Measurements from ENCODE around the gene CAMSAP2.

The CAMSAP2 gene

DNA sequence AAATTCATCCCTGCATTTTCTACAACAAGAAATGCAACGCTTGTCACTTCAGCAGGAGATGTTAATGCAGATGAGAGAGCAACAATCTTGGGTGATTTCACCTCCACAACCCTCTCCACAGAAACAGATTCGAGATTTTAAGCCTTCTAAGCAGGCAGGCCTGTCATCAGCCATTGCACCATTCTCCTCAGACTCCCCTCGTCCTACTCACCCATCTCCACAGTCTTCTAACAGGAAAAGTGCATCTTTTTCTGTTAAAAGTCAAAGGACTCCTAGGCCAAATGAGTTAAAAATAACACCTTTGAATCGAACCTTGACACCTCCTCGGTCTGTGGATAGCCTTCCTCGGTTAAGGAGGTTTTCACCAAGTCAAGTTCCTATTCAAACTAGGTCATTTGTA lies 110.7 kb downstream of the CAMSAP2 start:
- no peak for DNase-seq

- no peak for DNase-seq
These were observed 111.9 kb downstream of the CAMSAP2 start for GRCh38 chr1:200850554-200850953.

GRCh38 chr1:200856716-200857357 lies 118.1 kb downstream of the CAMSAP2 start:
- DNase-seq: no peak

- DNase-seq: no peak
These were observed 119.1 kb downstream of the CAMSAP2 start for GRCh38 chr1:200857804-200858203.

- DNase-seq: no peak
These were observed 123.4 kb downstream of the CAMSAP2 start for GRCh38 chr1:200861937-200862647.

DNA sequence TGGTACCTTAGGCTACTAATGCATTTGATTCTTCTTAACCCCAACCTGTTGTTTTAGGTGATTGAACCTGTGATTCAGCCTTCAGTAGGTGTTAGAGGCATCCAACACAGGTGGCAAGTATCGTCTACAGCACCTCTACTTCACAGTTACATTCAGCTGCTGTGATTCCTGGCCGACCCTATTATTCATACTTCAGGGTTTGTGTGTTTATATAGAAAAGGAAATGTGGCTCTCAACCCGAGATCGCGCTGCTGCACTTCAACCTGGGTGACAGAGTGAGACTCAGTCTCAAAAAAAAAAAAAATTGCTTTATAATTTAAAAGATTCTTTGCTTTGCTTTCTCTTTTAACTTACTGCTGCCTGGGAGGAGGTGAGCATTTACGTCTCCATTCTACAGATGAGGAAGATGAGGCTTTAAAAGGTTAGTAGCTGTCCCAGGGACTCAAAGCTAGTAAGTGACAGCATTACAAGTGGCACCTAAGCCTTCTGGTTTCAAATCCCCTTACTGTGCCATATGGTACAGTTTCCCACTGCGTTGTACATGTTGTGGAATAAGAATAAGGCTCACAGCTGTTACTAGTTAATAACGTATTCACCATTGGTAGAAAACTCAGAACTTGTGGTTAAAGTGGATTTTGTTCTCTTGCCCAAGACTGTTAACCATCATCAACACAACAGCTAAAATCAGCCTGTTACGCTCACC lies 124.2 kb downstream of the CAMSAP2 start:
- no peak for DNase-seq

GRCh38 chr1:200866116-200866515 lies 127.4 kb downstream of the CAMSAP2 start:
- DNase-seq: no peak

- DNase-seq: no peak
These were observed 127.8 kb downstream of the CAMSAP2 start for GRCh38 chr1:200866521-200866920.

DNA sequence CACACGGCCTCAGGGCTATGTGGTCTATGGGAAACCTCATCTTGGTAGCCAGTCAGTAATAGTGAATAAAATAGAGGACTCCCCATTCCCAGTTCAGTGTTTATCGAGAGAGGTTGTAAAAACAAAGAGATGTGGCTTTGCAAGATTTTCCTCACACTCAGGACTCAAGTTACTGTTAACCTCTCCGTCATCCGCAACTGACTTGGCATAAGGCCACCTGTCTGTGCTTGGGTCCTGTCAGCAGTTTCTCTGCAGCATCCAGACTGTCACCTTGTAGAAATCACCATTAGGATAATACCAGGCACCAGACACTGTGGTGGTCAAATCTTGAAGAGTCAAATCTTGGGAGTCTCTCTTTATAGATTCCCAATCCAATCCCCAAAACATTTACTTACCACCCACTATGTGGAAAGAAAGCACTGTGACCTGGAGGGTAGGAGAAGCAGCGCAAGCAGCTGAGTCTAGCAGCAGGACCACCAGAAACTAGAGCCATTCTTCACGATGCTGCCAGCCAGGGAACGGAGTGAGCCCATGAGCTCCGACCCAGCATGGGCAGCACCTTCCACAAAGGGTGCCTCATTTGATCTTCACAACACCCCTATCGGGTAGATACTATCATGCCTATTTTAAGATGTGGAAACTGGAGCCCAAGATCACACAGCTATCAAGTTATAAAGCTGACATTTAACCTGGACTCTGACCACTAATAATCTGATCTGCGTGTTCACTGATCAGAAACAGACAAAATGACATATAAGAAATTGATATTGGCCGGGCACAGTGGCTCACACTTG lies 128.5 kb downstream of the CAMSAP2 start:
- no peak for DNase-seq

- no peak for DNase-seq
These were observed 130.7 kb downstream of the CAMSAP2 start for GRCh38 chr1:200869376-200869752.

GRCh38 chr1:200869753-200870391 lies 131.2 kb downstream of the CAMSAP2 start:
- no peak for DNase-seq

DNA sequence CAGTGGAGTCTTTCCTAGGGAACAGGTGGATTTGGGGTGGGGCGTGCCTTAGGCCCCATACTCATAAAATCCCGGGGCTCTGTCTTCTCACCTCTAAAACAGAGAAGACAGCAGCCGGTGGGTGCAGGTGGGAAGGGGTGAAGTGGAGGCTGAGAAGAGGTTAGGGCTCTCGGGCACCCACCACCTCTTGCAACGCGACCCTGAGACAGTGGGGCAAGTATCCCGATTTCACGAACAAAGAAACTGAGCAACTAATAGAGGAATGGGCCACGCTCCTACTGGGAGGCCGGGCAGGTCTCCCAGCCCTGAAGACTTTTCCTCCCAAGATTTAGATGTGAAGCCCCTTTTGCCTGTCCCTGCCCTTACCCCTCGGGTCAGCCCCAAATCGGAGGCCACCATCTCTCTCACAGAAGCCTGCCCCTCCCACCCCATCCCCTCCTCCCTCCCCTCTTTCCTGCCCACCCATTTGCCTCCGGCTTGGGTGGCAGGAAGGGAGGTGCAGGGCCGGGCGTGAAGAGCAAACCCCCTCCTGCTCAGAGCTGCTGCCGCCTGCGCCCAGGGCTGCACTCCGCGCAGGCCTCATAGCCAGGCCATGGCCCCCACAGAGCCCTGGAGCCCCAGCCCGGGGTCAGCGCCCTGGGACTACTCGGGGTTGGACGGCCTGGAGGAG lies 133.9 kb downstream of the CAMSAP2 start, which contains the start of gene GPR25:
GPR25 (plus strand) TSS at position 536 of the 670 bp plus-strand sequence; CDS start at position 593, 57 bp downstream.
- no peak for DNase-seq

DNA sequence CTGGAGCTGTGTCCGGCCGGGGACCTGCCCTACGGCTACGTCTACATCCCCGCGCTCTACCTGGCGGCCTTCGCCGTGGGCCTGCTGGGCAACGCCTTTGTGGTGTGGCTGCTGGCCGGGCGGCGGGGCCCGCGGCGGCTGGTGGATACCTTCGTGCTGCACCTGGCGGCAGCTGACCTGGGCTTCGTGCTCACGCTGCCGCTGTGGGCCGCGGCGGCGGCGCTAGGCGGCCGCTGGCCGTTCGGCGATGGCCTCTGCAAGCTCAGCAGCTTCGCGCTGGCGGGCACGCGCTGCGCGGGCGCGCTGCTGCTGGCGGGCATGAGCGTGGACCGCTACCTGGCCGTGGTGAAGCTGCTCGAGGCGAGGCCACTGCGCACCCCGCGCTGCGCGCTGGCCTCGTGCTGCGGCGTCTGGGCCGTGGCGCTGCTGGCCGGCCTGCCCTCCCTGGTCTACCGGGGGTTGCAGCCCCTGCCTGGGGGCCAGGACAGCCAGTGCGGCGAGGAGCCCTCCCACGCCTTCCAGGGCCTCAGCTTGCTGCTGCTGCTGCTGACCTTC lies 134.5 kb downstream of the CAMSAP2 start:
- DNase-seq: no peak

GRCh38 chr1:200873671-200874397 lies 135.1 kb downstream of the CAMSAP2 start:
- DNase-seq: no peak

GRCh38 chr1:200874694-200875093 lies 136.0 kb downstream of the CAMSAP2 start:
- DNase-seq: no peak

DNA sequence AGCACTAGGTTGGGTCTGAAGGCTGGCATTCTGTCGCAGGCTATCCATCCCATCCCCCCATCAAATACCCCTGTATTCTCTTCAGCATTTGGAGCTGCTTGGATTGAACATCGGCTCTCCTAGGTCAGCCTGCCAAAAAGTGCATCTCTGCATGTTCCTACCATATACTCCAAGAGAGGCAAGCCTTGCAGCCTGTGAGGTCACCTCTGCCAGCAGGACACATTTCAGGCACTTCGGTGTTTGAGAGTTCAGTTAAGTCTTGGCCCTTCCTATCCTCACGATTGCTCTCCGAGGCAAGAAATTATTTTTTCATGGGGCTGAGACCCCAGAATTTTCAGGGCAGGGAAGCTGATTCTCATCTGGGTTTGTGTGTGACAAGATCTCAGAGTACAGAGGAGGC lies 136.7 kb downstream of the CAMSAP2 start:
- no peak for DNase-seq

- DNase-seq: no peak
These were observed 138.3 kb downstream of the CAMSAP2 start for GRCh38 chr1:200877010-200877409.

DNA sequence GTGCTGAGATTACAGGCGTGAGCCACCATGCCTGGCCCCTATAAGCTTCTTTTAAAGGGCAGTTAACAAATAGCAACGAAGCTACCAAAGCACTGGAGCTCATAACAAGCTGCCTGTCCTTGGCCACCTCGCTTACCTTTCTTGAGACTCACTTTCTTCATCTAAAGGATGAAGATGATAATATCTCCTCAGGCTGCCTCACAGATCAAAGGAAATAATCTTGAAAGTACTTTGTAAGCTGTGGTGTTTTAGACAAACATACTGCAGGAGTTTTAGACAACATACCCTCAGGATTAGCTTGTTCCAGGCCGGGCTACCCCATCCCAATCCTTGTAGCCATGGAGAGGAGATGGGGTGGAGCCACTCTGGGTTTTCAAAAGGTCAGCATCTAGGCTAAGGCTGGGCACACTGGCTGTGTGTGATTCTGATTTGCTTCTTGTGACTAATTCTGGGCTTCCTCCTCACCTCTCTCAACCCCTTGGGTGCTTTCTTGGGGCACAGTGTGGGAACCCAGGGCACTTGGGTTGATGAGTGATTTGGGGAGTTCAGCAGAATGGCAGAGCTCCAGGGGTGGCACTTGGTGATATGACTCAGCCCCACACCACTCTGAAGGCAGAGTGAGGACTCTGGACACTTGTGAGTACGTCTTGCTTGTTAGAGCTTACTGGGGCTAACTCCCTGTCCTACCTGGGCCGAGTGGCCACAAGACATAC lies 139.3 kb downstream of the CAMSAP2 start:
- no peak for DNase-seq

GRCh38 chr1:200880212-200880611 lies 141.5 kb downstream of the CAMSAP2 start:
- DNase-seq: no peak

DNA sequence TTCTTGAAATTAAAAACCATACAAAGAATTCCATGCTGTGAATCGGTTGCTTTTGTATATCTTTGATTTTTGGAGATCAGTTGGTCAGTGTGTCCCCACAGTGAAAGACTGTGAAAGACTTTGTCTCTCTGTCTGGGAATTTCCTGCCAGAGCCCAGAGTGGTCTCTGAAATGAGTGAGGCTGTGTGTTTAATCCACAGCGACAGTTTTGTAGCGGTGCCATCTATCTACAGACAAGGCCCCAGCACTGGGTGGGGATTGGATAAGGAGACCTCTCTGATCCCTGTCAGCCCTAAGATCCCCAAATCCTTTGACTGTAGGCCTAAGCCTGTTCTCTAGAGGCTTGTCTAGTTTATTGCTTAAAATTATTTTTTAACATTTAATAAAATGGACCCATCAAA lies 144.4 kb downstream of the CAMSAP2 start:
- no peak for DNase-seq
